Umbilical cord (tissue), 2 donors: Measurements from ENCODE around the gene PRKD2. TPM values are rescaled to one million over a fixed set of nuclear protein-coding genes. Genes with fewer than 3 reads are reported as not detected.
A peak's percentile ranks its signal among the peaks of the same experiment; 100 is the strongest.

Experiments used
- DNase-seq: peaks from one replicate; pipeline ENCODE4 v3.0.0-alpha.2; 2015; ENCODE audit warnings: low spot score
- total RNA-seq: library from RNA; depleted of rRNA; stranded (reverse); fragments of >200 nt; gene quantifications from one replicate; pipeline ENCODE4 v1.2.3, GENCODE V29; 2014; ENCODE audit warnings: low replicate concordance; ENCODE audit not compliant: insufficient read depth

PRKD2 gene
- total RNA-seq, 1 donor from 2014 or later = 9.6 TPM

GRCh38 chr19:46742926-46743480 is 26.1 kb upstream of the PRKD2 start:
- no peak for DNase-seq

GRCh38 chr19:46741447-46741846 is 24.5 kb upstream of the PRKD2 start:
- no peak for DNase-seq

- no peak for DNase-seq
Measured at GRCh38 chr19:46739290-46739771, 22.4 kb upstream of the PRKD2 start.

- no peak for DNase-seq
Measured at GRCh38 chr19:46737761-46738171, 20.9 kb upstream of the PRKD2 start.

- no peak for DNase-seq
Measured at GRCh38 chr19:46737298-46737654, 20.4 kb upstream of the PRKD2 start.

- DNase-seq = no peak
Measured at GRCh38 chr19:46736531-46737297, 19.8 kb upstream of the PRKD2 start.

- no peak for DNase-seq
Measured at GRCh38 chr19:46733690-46734292, 16.9 kb upstream of the PRKD2 start.

GRCh38 chr19:46732966-46733689 is 16.2 kb upstream of the PRKD2 start:
- peak; percentile 46 for DNase-seq

GRCh38 chr19:46732172-46732938 is 15.4 kb upstream of the PRKD2 start:
- DNase-seq = no peak

GRCh38 chr19:46731584-46731983 is 14.7 kb upstream of the PRKD2 start:
- no peak for DNase-seq

- no peak for DNase-seq
Measured at GRCh38 chr19:46731007-46731501, 14.1 kb upstream of the PRKD2 start.

- DNase-seq = no peak
Measured at GRCh38 chr19:46730595-46730994, 13.7 kb upstream of the PRKD2 start.

GRCh38 chr19:46730187-46730586 is 13.3 kb upstream of the PRKD2 start:
- no peak for DNase-seq

- DNase-seq = no peak
Measured at GRCh38 chr19:46729696-46730095, 12.8 kb upstream of the PRKD2 start.

GRCh38 chr19:46728693-46729339 is 11.9 kb upstream of the PRKD2 start:
- peak; percentile 53 for DNase-seq

GRCh38 chr19:46728208-46728607 is 11.3 kb upstream of the PRKD2 start:
- DNase-seq = no peak

- no peak for DNase-seq
Measured at GRCh38 chr19:46727757-46728156, 10.8 kb upstream of the PRKD2 start.

- no peak for DNase-seq
Measured at GRCh38 chr19:46726971-46727501, 10.1 kb upstream of the PRKD2 start.

GRCh38 chr19:46726551-46726950 is 9.6 kb upstream of the PRKD2 start:
- no peak for DNase-seq

GRCh38 chr19:46725859-46726393 is 9.0 kb upstream of the PRKD2 start:
- DNase-seq = no peak
